ENCODE measurements around the gene CFHR1.
A peak's percentile ranks its signal among the peaks of the same experiment; 100 is the strongest.

CFHR1 gene

GRCh38 chr1:196873385-196873784, 53.9 kb downstream of the CFHR1 start:
- TF ChIP-seq, protein P1, sequence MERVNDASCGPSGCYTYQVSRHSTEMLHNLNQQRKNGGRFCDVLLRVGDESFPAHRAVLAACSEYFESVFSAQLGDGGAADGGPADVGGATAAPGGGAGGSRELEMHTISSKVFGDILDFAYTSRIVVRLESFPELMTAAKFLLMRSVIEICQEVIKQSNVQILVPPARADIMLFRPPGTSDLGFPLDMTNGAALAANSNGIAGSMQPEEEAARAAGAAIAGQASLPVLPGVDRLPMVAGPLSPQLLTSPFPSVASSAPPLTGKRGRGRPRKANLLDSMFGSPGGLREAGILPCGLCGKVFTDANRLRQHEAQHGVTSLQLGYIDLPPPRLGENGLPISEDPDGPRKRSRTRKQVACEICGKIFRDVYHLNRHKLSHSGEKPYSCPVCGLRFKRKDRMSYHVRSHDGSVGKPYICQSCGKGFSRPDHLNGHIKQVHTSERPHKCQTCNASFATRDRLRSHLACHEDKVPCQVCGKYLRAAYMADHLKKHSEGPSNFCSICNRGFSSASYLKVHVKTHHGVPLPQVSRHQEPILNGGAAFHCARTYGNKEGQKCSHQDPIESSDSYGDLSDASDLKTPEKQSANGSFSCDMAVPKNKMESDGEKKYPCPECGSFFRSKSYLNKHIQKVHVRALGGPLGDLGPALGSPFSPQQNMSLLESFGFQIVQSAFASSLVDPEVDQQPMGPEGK (CRISPR knock-in tag; IDR thresholded peaks at IDR 0.05; ENCODE audit: borderline replicate concordance): no peak
- no peak for TF ChIP-seq ZNF565 (CRISPR knock-in tag; conservative IDR thresholded peaks at IDR 0.05; ENCODE audit: low read depth)
- no peak for TF ChIP-seq OSR1 (CRISPR knock-in tag; IDR thresholded peaks at IDR 0.05)
- no peak for TF ChIP-seq SNAI2 (CRISPR knock-in tag; IDR thresholded peaks at IDR 0.05)

DNA sequence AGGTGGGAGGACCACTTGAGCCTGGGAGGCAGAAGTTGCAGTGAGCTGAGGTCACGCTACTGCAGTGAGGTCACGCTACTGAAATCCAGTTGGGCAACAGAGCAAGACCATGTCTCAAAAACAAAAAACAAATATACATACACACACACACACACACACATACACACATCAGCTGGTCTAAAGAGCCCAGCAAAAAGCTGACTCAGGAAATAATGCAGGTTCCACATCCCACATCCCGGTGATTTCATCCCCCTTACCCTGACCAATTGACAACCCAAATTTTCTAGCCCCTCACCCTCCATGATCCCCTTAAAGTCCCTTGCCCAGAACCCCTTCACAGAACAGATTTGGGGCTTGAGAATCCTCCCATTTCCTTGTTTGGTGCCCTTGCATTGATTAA, 56.4 kb downstream of the CFHR1 start:
- ATAC-seq: no peak
- TF ChIP-seq, protein P2, sequence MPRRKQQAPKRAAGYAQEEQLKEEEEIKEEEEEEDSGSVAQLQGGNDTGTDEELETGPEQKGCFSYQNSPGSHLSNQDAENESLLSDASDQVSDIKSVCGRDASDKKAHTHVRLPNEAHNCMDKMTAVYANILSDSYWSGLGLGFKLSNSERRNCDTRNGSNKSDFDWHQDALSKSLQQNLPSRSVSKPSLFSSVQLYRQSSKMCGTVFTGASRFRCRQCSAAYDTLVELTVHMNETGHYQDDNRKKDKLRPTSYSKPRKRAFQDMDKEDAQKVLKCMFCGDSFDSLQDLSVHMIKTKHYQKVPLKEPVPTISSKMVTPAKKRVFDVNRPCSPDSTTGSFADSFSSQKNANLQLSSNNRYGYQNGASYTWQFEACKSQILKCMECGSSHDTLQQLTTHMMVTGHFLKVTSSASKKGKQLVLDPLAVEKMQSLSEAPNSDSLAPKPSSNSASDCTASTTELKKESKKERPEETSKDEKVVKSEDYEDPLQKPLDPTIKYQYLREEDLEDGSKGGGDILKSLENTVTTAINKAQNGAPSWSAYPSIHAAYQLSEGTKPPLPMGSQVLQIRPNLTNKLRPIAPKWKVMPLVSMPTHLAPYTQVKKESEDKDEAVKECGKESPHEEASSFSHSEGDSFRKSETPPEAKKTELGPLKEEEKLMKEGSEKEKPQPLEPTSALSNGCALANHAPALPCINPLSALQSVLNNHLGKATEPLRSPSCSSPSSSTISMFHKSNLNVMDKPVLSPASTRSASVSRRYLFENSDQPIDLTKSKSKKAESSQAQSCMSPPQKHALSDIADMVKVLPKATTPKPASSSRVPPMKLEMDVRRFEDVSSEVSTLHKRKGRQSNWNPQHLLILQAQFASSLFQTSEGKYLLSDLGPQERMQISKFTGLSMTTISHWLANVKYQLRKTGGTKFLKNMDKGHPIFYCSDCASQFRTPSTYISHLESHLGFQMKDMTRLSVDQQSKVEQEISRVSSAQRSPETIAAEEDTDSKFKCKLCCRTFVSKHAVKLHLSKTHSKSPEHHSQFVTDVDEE (CRISPR knock-in tag; IDR thresholded peaks at IDR 0.05): no peak
- TF ChIP-seq ISL1 (CRISPR knock-in tag; IDR thresholded peaks at IDR 0.05) (no peak), SNAI2 (CRISPR knock-in tag; IDR thresholded peaks at IDR 0.05) (no peak)

More at GRCh38 chr1:196873385-196873784, 53.9 kb downstream of the CFHR1 start:
- no peak for ATAC-seq

GRCh38 chr1:196877964-196878363, 58.4 kb downstream of the CFHR1 start:
- TF ChIP-seq ZC3H10 (CRISPR knock-in tag; IDR thresholded peaks at IDR 0.05) (no peak), TCF4 (CRISPR knock-in tag; IDR thresholded peaks at IDR 0.05; ENCODE audit: borderline replicate concordance) (no peak), ESRRG (CRISPR knock-in tag; IDR thresholded peaks at IDR 0.05) (no peak), RARB (CRISPR knock-in tag; IDR thresholded peaks at IDR 0.05) (no peak), ZNF70 (CRISPR knock-in tag; IDR thresholded peaks at IDR 0.05) (no peak), BACH2 (CRISPR knock-in tag; IDR thresholded peaks at IDR 0.05; ENCODE audit: borderline replicate concordance) (no peak), CREB5 (CRISPR knock-in tag; IDR thresholded peaks at IDR 0.05; ENCODE audit: low read depth) (no peak), ARNTL (CRISPR knock-in tag; IDR thresholded peaks at IDR 0.05; ENCODE audit: borderline replicate concordance, low read depth) (no peak), PPARA (CRISPR knock-in tag; IDR thresholded peaks at IDR 0.05; ENCODE audit: borderline replicate concordance) (no peak), TOX (CRISPR knock-in tag; IDR thresholded peaks at IDR 0.05; ENCODE audit: borderline replicate concordance) (no peak), ZFP30 (CRISPR knock-in tag; IDR thresholded peaks at IDR 0.05) (no peak), ISL1 (CRISPR knock-in tag; IDR thresholded peaks at IDR 0.05) (no peak)
- TF ChIP-seq, protein P1 (CRISPR knock-in tag; IDR thresholded peaks at IDR 0.05; ENCODE audit: borderline replicate concordance): no peak
- TF ChIP-seq, protein P3, sequence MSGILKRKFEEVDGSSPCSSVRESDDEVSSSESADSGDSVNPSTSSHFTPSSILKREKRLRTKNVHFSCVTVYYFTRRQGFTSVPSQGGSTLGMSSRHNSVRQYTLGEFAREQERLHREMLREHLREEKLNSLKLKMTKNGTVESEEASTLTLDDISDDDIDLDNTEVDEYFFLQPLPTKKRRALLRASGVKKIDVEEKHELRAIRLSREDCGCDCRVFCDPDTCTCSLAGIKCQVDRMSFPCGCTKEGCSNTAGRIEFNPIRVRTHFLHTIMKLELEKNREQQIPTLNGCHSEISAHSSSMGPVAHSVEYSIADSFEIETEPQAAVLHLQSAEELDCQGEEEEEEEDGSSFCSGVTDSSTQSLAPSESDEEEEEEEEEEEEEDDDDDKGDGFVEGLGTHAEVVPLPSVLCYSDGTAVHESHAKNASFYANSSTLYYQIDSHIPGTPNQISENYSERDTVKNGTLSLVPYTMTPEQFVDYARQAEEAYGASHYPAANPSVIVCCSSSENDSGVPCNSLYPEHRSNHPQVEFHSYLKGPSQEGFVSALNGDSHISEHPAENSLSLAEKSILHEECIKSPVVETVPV (CRISPR knock-in tag; IDR thresholded peaks at IDR 0.05): no peak
- peak; percentile 99 for ATAC-seq

Data from SK-N-SH treated with all-trans-retinoic acid at 6 μM for 48 hours (cell line).